Heart left ventricle (tissue), 11 donors: ENCODE data around the gene ARPC2. TPM values are rescaled to one million over a fixed set of nuclear protein-coding genes. Genes with fewer than 3 reads are reported as not detected.

ENCODE experiments used
- microRNA-seq, 4 donors: library from miRNA; unstranded; fragments of <30 nt; microRNA quantifications; one replicate each; pipeline versions ENCODE4 to v1.2.0, GENCODE V29; 2017 to 2020
- polyA plus RNA-seq, 2 donors: library from polyadenylated mRNA; stranded (reverse); fragments of 200-250 nt; gene quantifications; one replicate each; pipeline ENCODE4 v1.2.3, GENCODE V29; 2013
- total RNA-seq, 9 donors: library from RNA; depleted of rRNA in 2 of 9; stranded (reverse); fragments of >200 nt in 2 of 9; fragmentation: NEBNext Ultra II Directional in 3 of 9; extraction: Animal tissue kit (Norgen Biotek cat#: 25700) in 3 of 9; gene quantifications; one replicate each; pipeline versions ENCODE4 v1.1.0 to v1.2.4, GENCODE V29; 2016 to 2023
- donor health status: ischemic (EF 13 %, LVEDD 7.1; RV severe dilation, severe dysfunction).
- donor health status: healthy with polysubstance abuse.
- donor health status: DM: no; HTN: yes; CAD: no.
- donor health status: DM: no; HTN: no; CAD: no.
- donor health status: ischemic (EF 25% LVEDD 5.7; RV mildly dilated, moderate dysfunction).
- donor health status: healthy.
- donor health status: DM: yes; HTN: yes; CAD: no.
- donor health status: PGD.
- donor health status: nonischemic (EF 23%, LVEDD 6.1; RV moderate dilation, normal function).

The ARPC2 gene
- total and polyA plus RNA-seq, 11 donors, result 64.9 to 278 (median 139) TPM

Small RNA genes lying within 50 kb of the gene (microRNA-seq; reads per million reads assigned to microRNA genes)
- 1.5 to 6.0 (median 3.5) reads per million in 4 donors for gene MIR6513

Other genes starting within 250 kb of the ARPC2 start
- 100 to 1,000 TPM; 513 to 899 (median 742) TPM for gene TNS1, start 214.2 kb upstream of the ARPC2 start, total RNA-seq
- 100 to 1,000 TPM; 243 to 339 TPM for gene TNS1, start 214.2 kb upstream of the ARPC2 start, polyA plus RNA-seq
- gene RUFY4, start 147.9 kb upstream of the ARPC2 start, total RNA-seq, result 1 to 10 TPM in 1 of 9 donors, under 1 TPM in 2, not detected in 6; 0.11 to 1.0 (median 0.14) TPM
- gene RUFY4, start 147.9 kb upstream of the ARPC2 start, polyA plus RNA-seq, result not detected
- gene CXCR2, start 91.2 kb upstream of the ARPC2 start, total RNA-seq, result 1 to 10 TPM in 2 of 9 donors, under 1 TPM in 7; 0.27 to 2.0 (median 0.56) TPM
- under 1 TPM; 0.11 to 0.19 TPM for gene CXCR2, start 91.2 kb upstream of the ARPC2 start, polyA plus RNA-seq
- gene CXCR1, start 50.2 kb upstream of the ARPC2 start, total RNA-seq, result 1 to 10 TPM in 2 of 9 donors, under 1 TPM in 7; 0.23 to 1.9 (median 0.59) TPM
- under 1 TPM; 0.08 to 0.22 TPM for gene CXCR1, start 50.2 kb upstream of the ARPC2 start, polyA plus RNA-seq
- gene GPBAR1, start 43.8 kb downstream of the ARPC2 start, total RNA-seq, result 1 to 10 TPM in 6 of 9 donors, under 1 TPM in 3; 0.52 to 4.7 (median 1.2) TPM
- gene GPBAR1, start 43.8 kb downstream of the ARPC2 start, polyA plus RNA-seq, result 1 to 10 TPM in 1 of 2 donors, under 1 TPM in 1; 1.00 to 1.8 TPM
- 100 to 1,000 TPM in 2 of 9 donors, 10 to 100 TPM in 7; 51.6 to 127 (median 58.0) TPM for gene AAMP, start 52.9 kb downstream of the ARPC2 start, total RNA-seq
- gene AAMP, start 52.9 kb downstream of the ARPC2 start, polyA plus RNA-seq, result 100 to 1,000 TPM in 1 of 2 donors, 10 to 100 TPM in 1; 58.6 to 150 TPM
- gene PNKD, start 53.3 kb downstream of the ARPC2 start, total RNA-seq, result 10 to 100 TPM; 53.8 to 78.7 (median 72.5) TPM
- 100 to 1,000 TPM in 1 of 2 donors, 10 to 100 TPM in 1; 54.6 to 146 TPM for gene PNKD, start 53.3 kb downstream of the ARPC2 start, polyA plus RNA-seq
- 100 to 1,000 TPM in 7 of 9 donors, 10 to 100 TPM in 2; 89.1 to 173 (median 126) TPM for gene TMBIM1, start 75.3 kb downstream of the ARPC2 start, total RNA-seq
- 100 to 1,000 TPM in 1 of 2 donors, 10 to 100 TPM in 1; 41.8 to 208 TPM for gene TMBIM1, start 75.3 kb downstream of the ARPC2 start, polyA plus RNA-seq
- under 1 TPM in 1 of 9 donors, not detected in 8; 0.18 TPM for gene CATIP, start 139.7 kb downstream of the ARPC2 start, total RNA-seq
- under 1 TPM in 1 of 2 donors, not detected in 1; 0.07 TPM for gene CATIP, start 139.7 kb downstream of the ARPC2 start, polyA plus RNA-seq
- 10 to 100 TPM in 2 of 9 donors, 1 to 10 TPM in 6, under 1 TPM in 1; 0.96 to 31.0 (median 4.3) TPM for gene SLC11A1, start 165.1 kb downstream of the ARPC2 start, total RNA-seq
- 1 to 10 TPM; 4.5 to 8.9 TPM for gene SLC11A1, start 165.1 kb downstream of the ARPC2 start, polyA plus RNA-seq
- gene CTDSP1, start 182.7 kb downstream of the ARPC2 start, total RNA-seq, result 100 to 1,000 TPM in 2 of 9 donors, 10 to 100 TPM in 7; 67.4 to 115 (median 93.8) TPM
- 100 to 1,000 TPM in 1 of 2 donors, 10 to 100 TPM in 1; 74.4 to 121 TPM for gene CTDSP1, start 182.7 kb downstream of the ARPC2 start, polyA plus RNA-seq
- not detected for gene VIL1, start 201.9 kb downstream of the ARPC2 start, total RNA-seq
- under 1 TPM; 0.04 to 0.07 TPM for gene VIL1, start 201.9 kb downstream of the ARPC2 start, polyA plus RNA-seq